WTC11 (cell line): ENCODE results near the gene COL4A1.

ENCODE experiments used
- CBFB ChIP-seq: sonication (generic); formaldehyde crosslinking; IDR thresholded peaks from 2 replicates; pipeline ENCODE4 v1.8.1; 2022; ENCODE audit warnings: mild to moderate bottlenecking, low read depth, missing genetic modification reagents
- ETV6 ChIP-seq: sonication (generic); formaldehyde crosslinking; IDR thresholded peaks from 2 replicates; pipeline ENCODE4 v1.8.1; 2022; ENCODE audit warnings: mild to moderate bottlenecking, missing genetic modification reagents
- FOXP1 ChIP-seq: sonication (generic); formaldehyde crosslinking; IDR thresholded peaks from 2 replicates; pipeline ENCODE4 v1.8.0; 2022; ENCODE audit warnings: missing genetic modification reagents, mild to moderate bottlenecking, moderate library complexity, borderline replicate concordance
- TCF7 ChIP-seq: sonication (generic); formaldehyde crosslinking; IDR thresholded peaks from 2 replicates; pipeline ENCODE4 v1.8.0; 2022; ENCODE audit warnings: mild to moderate bottlenecking, low read depth, missing genetic modification reagents, moderate library complexity
- TF ChIP-seq, protein P1 (sequence below): fragments of 200-600 bp; IDR thresholded peaks from 2 replicates; pipeline ENCODE4 v1.8.0; 2022; ENCODE audit warnings: antibody characterized with exemption
- TF ChIP-seq, protein P2 (sequence below): fragments of 250-450 bp; sonication (Bioruptor Pico); IDR thresholded peaks from 2 replicates; pipeline ENCODE4 v2.1.2; 2022; ENCODE audit warnings: mild to moderate bottlenecking, moderate library complexity
- TF ChIP-seq, protein P3 (sequence below): sonication (generic); formaldehyde crosslinking; IDR thresholded peaks from 2 replicates; pipeline ENCODE4 v1.8.1; 2022; ENCODE audit warnings: missing genetic modification reagents, borderline replicate concordance
- TF ChIP-seq, protein P4 (sequence below): sonication (generic); formaldehyde crosslinking; IDR thresholded peaks from 2 replicates; pipeline ENCODE4 v1.8.0; 2022; ENCODE audit warnings: mild to moderate bottlenecking, missing genetic modification reagents
- TF ChIP-seq, protein P5 (sequence below): sonication (generic); formaldehyde crosslinking; IDR thresholded peaks from 2 replicates; pipeline ENCODE4 v1.8.1; 2023; ENCODE audit warnings: mild to moderate bottlenecking, missing genetic modification reagents
- TF ChIP-seq, protein P6 (sequence below): sonication (generic); formaldehyde crosslinking; IDR thresholded peaks from 2 replicates; pipeline ENCODE4 v1.8.1; 2023; ENCODE audit warnings: mild to moderate bottlenecking, missing genetic modification reagents

DNA sequence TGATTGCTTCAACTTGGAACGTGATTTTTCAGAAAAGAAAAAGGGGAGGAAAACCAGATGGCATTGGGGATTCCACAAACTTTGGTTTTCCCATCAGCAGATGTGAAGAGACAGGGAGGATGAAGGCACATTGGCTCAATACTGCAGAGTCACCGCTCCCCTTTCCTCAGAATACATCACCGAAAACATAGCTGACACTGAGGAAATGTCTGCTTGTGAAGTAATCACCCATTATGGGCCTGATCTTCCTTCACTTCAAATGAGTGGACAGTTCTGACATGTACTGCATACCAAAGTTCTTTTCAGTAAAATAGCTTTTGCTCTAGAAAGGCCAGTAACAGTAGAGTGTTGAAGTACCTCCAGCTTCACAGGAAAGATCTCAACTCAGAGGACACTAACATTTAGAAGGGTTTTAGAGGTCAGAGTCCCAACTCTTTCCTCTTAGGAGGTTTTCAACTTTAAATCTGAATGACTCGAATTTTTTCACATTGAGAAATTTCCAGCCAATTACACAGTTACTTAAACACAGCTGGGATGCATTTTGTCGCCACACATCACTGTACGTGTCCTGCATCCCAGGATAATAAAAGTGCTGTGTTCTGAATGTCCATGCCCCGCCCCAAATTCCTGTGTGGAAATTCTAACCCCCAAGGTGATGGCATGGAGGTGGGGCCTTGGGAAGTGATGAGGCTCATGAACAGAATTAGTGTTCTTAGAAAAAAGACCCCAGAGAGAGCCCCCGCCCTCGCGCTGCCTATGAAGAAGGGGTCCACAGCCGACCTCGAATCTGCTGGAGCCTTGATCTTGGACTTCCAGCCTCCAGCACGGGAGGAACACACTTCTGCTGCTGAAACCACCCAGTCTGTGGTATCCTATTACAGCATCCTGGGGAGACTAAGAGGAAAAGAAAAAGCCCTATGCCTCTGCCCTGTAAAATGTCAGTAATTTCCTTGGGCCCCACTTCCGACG, 77.7 kb downstream of the COL4A1 start:
- no peak for TF ChIP-seq ETV6 (CRISPR knock-in tag)
- TF ChIP-seq, protein P1, sequence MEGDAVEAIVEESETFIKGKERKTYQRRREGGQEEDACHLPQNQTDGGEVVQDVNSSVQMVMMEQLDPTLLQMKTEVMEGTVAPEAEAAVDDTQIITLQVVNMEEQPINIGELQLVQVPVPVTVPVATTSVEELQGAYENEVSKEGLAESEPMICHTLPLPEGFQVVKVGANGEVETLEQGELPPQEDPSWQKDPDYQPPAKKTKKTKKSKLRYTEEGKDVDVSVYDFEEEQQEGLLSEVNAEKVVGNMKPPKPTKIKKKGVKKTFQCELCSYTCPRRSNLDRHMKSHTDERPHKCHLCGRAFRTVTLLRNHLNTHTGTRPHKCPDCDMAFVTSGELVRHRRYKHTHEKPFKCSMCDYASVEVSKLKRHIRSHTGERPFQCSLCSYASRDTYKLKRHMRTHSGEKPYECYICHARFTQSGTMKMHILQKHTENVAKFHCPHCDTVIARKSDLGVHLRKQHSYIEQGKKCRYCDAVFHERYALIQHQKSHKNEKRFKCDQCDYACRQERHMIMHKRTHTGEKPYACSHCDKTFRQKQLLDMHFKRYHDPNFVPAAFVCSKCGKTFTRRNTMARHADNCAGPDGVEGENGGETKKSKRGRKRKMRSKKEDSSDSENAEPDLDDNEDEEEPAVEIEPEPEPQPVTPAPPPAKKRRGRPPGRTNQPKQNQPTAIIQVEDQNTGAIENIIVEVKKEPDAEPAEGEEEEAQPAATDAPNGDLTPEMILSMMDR = no peak
- TF ChIP-seq, protein P2, sequence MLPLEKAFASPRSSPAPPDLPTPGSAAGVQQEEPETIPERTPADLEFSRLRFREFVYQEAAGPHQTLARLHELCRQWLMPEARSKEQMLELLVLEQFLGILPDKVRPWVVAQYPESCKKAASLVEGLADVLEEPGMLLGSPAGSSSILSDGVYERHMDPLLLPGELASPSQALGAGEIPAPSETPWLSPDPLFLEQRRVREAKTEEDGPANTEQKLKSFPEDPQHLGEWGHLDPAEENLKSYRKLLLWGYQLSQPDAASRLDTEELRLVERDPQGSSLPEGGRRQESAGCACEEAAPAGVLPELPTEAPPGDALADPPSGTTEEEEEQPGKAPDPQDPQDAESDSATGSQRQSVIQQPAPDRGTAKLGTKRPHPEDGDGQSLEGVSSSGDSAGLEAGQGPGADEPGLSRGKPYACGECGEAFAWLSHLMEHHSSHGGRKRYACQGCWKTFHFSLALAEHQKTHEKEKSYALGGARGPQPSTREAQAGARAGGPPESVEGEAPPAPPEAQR (CRISPR knock-in tag) = no peak
- TF ChIP-seq, protein P3, sequence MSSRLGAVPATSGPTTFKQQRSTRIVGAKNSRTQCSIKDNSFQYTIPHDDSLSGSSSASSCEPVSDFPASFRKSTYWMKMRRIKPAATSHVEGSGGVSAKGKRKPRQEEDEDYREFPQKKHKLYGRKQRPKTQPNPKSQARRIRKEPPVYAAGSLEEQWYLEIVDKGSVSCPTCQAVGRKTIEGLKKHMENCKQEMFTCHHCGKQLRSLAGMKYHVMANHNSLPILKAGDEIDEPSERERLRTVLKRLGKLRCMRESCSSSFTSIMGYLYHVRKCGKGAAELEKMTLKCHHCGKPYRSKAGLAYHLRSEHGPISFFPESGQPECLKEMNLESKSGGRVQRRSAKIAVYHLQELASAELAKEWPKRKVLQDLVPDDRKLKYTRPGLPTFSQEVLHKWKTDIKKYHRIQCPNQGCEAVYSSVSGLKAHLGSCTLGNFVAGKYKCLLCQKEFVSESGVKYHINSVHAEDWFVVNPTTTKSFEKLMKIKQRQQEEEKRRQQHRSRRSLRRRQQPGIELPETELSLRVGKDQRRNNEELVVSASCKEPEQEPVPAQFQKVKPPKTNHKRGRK (CRISPR knock-in tag) = no peak
- no peak for TF ChIP-seq CBFB (CRISPR knock-in tag)
- no peak for TF ChIP-seq FOXP1 (CRISPR knock-in tag)
- TF ChIP-seq TCF7 (CRISPR knock-in tag) = no peak
- TF ChIP-seq, protein P4, sequence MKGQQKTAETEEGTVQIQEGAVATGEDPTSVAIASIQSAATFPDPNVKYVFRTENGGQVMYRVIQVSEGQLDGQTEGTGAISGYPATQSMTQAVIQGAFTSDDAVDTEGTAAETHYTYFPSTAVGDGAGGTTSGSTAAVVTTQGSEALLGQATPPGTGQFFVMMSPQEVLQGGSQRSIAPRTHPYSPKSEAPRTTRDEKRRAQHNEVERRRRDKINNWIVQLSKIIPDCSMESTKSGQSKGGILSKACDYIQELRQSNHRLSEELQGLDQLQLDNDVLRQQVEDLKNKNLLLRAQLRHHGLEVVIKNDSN (CRISPR knock-in tag) = no peak
- TF ChIP-seq, protein P5, sequence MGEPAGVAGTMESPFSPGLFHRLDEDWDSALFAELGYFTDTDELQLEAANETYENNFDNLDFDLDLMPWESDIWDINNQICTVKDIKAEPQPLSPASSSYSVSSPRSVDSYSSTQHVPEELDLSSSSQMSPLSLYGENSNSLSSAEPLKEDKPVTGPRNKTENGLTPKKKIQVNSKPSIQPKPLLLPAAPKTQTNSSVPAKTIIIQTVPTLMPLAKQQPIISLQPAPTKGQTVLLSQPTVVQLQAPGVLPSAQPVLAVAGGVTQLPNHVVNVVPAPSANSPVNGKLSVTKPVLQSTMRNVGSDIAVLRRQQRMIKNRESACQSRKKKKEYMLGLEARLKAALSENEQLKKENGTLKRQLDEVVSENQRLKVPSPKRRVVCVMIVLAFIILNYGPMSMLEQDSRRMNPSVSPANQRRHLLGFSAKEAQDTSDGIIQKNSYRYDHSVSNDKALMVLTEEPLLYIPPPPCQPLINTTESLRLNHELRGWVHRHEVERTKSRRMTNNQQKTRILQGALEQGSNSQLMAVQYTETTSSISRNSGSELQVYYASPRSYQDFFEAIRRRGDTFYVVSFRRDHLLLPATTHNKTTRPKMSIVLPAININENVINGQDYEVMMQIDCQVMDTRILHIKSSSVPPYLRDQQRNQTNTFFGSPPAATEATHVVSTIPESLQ (CRISPR knock-in tag) = no peak
- TF ChIP-seq, protein P6, sequence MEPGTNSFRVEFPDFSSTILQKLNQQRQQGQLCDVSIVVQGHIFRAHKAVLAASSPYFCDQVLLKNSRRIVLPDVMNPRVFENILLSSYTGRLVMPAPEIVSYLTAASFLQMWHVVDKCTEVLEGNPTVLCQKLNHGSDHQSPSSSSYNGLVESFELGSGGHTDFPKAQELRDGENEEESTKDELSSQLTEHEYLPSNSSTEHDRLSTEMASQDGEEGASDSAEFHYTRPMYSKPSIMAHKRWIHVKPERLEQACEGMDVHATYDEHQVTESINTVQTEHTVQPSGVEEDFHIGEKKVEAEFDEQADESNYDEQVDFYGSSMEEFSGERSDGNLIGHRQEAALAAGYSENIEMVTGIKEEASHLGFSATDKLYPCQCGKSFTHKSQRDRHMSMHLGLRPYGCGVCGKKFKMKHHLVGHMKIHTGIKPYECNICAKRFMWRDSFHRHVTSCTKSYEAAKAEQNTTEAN (CRISPR knock-in tag) = no peak
